Suprapubic skin (tissue), 4 donors: ENCODE data around the gene ASIP. TPM values are rescaled to one million over a fixed set of nuclear protein-coding genes. Genes with fewer than 3 reads are reported as not detected.

Experiments
- DNase-seq, 2 donors: peaks; one replicate each; pipeline ENCODE4 v3.0.0-alpha.2; 2019; ENCODE audit warnings: low spot score in 2 of 2
- H3K27ac ChIP-seq: fragments of 200-600 bp; sonication (generic); one replicate; pipeline ENCODE4 v1.5.1; 2019
- H3K27me3 ChIP-seq: fragments of 200-600 bp; sonication (generic); one replicate; pipeline ENCODE4 v1.5.1; 2019
- H3K36me3 ChIP-seq: fragments of 200-600 bp; sonication (generic); one replicate; pipeline ENCODE4 v1.5.1; 2019
- H3K4me1 ChIP-seq: fragments of 200-600 bp; sonication (generic); one replicate; pipeline ENCODE4 v1.5.1; 2019
- H3K4me3 ChIP-seq: fragments of 200-600 bp; sonication (generic); one replicate; pipeline ENCODE4 v1.5.1; 2019; ENCODE audit warnings: mild to moderate bottlenecking
- H3K9me3 ChIP-seq: fragments of 200-600 bp; sonication (generic); one replicate; pipeline ENCODE4 v1.5.1; 2019
- CTCF ChIP-seq, 2 donors: fragments of 200-600 bp in 1 of 2; fragments of 450-650 bp in 1 of 2; sonication (generic) in 1 of 2; IDR thresholded peaks; one replicate each; pipeline ENCODE4 v1.5.1; 2016 to 2019; ENCODE audit warnings: antibody characterized with exemption in 2 of 2, mild to moderate bottlenecking in 1 of 2, moderate library complexity in 1 of 2
- EP300 ChIP-seq: sonication (generic); formaldehyde crosslinking; IDR thresholded peaks from one replicate; pipeline ENCODE4 v1.6.1; 2017; ENCODE audit warnings: antibody characterized with exemption
- POLR2A ChIP-seq, 2 donors: fragments of 450-650 bp; IDR thresholded peaks; one replicate each; pipeline ENCODE4 v1.6.1; 2017; ENCODE audit warnings: antibody characterized with exemption in 2 of 2, mild to moderate bottlenecking in 2 of 2, moderate library complexity in 2 of 2
- POLR2AphosphoS5 ChIP-seq, 3 donors: sonication (generic); formaldehyde crosslinking; IDR thresholded peaks; one replicate each; pipeline ENCODE4 v1.6.1; 2017; ENCODE audit warnings: antibody characterized with exemption in 3 of 3
- WGBS: methylation state at CpG from one replicate; pipeline ENCODE4 v1.1.5; 2018; 5-methylcytosine and 5-hydroxymethylcytosine counted together
- total RNA-seq, 4 donors: library from RNA; depleted of rRNA; stranded (reverse); fragments of >200 nt; gene quantifications; one replicate each; pipeline ENCODE4 v1.1.0, GENCODE V29; 2016

ASIP gene
- total RNA-seq, 4 donors from 2014 or later = not detected

- Histone ChIP-seq H3K36me3 (no peaks in the 10 kb centered on the region), H3K4me3 (no peak overlapping the region), H3K9me3 (no peaks in the 10 kb centered on the region), H3K27me3 (no peaks in the 10 kb centered on the region), H3K27ac (no peak overlapping the region), H3K4me1 (peaks cover 24% of the 10 kb centered on the region)
- no peak for DNase-seq
- no peak for TF ChIP-seq EP300
- TF ChIP-seq POLR2A (IDR thresholded peaks at IDR 0.05) = no peak
- no peak for TF ChIP-seq POLR2AphosphoS5 (IDR thresholded peaks at IDR 0.05)
- no peak for TF ChIP-seq CTCF (IDR thresholded peaks at IDR 0.05)
- 61% methylated on average over 6 of the region's 7 CpGs for WGBS
Measured at GRCh38 chr20:34300809-34301586, 59.8 kb downstream of the ASIP start.

- 91% methylated on average over 17 of the region's 17 CpGs for WGBS
- no peak overlapping the region for H3K27ac ChIP-seq
- DNase-seq = no peak
- no peaks in the 10 kb centered on the region for H3K27me3 ChIP-seq
- no peaks in the 10 kb centered on the region for H3K36me3 ChIP-seq
- peaks cover 24% of the 10 kb centered on the region for H3K4me1 ChIP-seq
- H3K4me3 ChIP-seq = peak overlapping the region; percentile 72
- no peaks in the 10 kb centered on the region for H3K9me3 ChIP-seq
- TF ChIP-seq POLR2AphosphoS5 (IDR thresholded peaks at IDR 0.05) (no peak), EP300 (no peak), POLR2A (IDR thresholded peaks at IDR 0.05) (no peak), CTCF (IDR thresholded peaks at IDR 0.05) (no peak)
Measured at GRCh38 chr20:34301587-34302311, 60.5 kb downstream of the ASIP start.

DNA sequence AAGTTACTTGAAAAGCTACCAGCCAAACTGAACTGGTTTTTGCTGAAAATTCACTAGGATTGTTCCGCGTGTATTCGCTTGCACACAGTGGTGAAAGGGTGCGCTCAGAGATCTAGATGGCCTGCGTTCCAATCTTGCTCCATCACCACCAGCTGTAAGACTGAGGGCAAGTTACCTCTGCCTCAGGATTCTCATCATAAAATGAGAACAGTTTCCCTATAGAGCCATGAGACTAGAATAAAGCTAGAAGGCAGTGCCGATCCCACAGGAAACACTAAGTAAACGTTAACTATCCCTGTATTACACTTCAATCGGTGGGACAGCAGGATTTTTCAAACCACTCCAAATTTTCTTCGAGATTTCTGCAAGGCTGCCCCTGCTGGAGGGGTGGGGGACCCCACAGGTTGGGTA, 61.1 kb downstream of the ASIP start:
- H3K9me3 ChIP-seq = no peaks in the 10 kb centered on the region
- DNase-seq = no peak
- 25% methylated on average over 9 of the region's 9 CpGs for WGBS
- no peaks in the 10 kb centered on the region for H3K36me3 ChIP-seq
- no peak for TF ChIP-seq CTCF (IDR thresholded peaks at IDR 0.05)
- no peak for TF ChIP-seq POLR2AphosphoS5 (IDR thresholded peaks at IDR 0.05)
- no peak for TF ChIP-seq POLR2A (IDR thresholded peaks at IDR 0.05)
- TF ChIP-seq EP300 = no peak
- H3K4me3 ChIP-seq = peak overlapping the region; percentile 72
- H3K27ac ChIP-seq = peak overlapping the region; percentile 94
- H3K4me1 ChIP-seq = peaks cover 24% of the 10 kb centered on the region
- H3K27me3 ChIP-seq = no peaks in the 10 kb centered on the region

DNA sequence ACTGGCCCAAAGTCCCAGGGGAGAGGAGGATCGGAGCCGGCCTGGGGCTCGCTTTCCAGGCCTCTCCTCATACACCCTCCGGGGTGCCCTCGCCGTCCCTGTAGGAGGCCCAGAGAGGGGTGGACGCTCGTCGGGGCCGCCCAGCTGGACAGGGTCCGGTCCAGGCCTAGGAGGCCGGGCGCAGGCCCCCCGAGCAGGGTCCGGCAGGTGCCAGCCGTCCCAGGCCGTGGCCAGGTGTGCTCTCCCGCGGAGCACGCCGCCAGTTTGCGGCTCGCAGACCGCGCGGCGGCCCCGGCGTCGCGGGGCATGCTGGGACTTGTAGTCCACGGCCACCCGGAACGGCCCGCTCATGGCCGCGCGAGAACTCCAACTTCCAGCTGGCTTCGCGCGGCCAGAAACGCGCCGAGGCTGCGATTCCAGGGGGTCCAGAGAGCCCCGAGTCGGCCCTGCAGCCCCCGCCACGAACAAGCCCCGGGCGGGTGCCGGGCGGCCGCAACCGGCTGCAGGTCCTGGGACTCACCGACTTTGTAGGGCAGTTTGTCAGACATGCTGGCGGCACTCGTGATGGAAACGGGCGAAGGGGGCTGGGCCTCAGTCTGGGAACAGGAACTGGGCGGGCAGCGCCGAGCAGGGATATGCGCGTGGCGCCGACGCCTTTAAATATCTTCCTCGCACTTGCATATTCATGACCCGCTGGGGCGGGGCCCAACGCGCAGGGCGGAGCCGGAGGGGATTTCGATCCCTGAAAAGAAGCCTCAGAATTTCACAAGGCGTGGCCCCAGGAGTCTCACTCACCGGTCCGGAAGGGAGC, 61.7 kb downstream of the ASIP start, which contains the start of gene AHCY:
Gene AHCY, minus strand, starts transcription at position 633 of the 811 bp plus-strand sequence. Its CDS starts 85 bp downstream, at position 548.
- WGBS = 0% methylated on average over 17 of the region's 79 CpGs

More for the DNA sequence above, 61.7 kb downstream of the ASIP start, which contains the start of gene AHCY:
- H3K9me3 ChIP-seq = no peaks in the 10 kb centered on the region
- no peaks in the 10 kb centered on the region for H3K27me3 ChIP-seq
- H3K4me3 ChIP-seq = peak within 1 kb of the TSS; percentile 72
- no peaks in the 10 kb centered on the region for H3K36me3 ChIP-seq
- peak in 2 of 3 donors; percentile 25 to 55 for TF ChIP-seq POLR2AphosphoS5 (IDR thresholded peaks at IDR 0.05)
- no peak for TF ChIP-seq EP300
- TF ChIP-seq POLR2A (IDR thresholded peaks at IDR 0.05) = peak in 1 of 2 donors; percentile 43
- TF ChIP-seq CTCF (IDR thresholded peaks at IDR 0.05) = no peak
- DNase-seq = peak; percentile 98 to 99
- peaks cover 24% of the 10 kb centered on the region for H3K4me1 ChIP-seq
- peak within 1 kb of the TSS; percentile 94 for H3K27ac ChIP-seq
